ENCODE data around the gene HS3ST1.
"Not testable (repeated sequence)": the region's sequence is repeated elsewhere in the genome, so short reads cannot be mapped to it uniquely, and the experiment has no call there.

Gene HS3ST1

DNA sequence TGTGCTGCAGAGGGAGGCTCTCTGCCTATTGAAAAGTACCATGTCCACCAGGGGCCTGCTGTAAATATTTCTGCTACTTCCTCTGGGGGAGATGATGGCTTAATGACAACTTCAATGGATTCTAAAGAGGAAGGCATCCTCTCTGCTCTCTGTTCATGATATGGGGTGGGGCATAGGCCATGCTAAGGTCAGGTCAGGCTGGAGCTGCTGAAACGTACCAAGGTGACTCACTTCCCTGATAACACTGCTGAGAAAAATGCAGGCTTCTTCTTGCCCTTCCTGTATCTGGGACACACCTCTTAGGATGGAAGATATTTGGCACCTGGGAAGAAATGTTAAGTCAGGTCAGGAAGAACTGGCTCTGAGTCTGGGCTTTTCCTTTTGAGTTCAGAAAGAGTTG is 31.5 kb downstream of the HS3ST1 start:
- no peak for DNase-seq
- H3K27ac Mint-ChIP-seq = no peak overlapping the region

GRCh38 chr4:11393551-11393950 is 35.1 kb downstream of the HS3ST1 start:
- H3K4me3 Mint-ChIP-seq = no peak overlapping the region
- H3K9me3 Mint-ChIP-seq = no peaks in the 10 kb centered on the region
- no peak overlapping the region for H3K27ac Mint-ChIP-seq
- H3K27me3 Mint-ChIP-seq = no peaks in the 10 kb centered on the region
- H3K4me1 Mint-ChIP-seq = no peaks in the 10 kb centered on the region
- DNase-seq (no peak), ATAC-seq (no peak)

More for the DNA sequence above, 31.5 kb downstream of the HS3ST1 start:
- no peaks in the 10 kb centered on the region for H3K9me3 Mint-ChIP-seq
- H3K4me1 Mint-ChIP-seq = no peaks in the 10 kb centered on the region
- no peak for ATAC-seq
- no peaks in the 10 kb centered on the region for H3K27me3 Mint-ChIP-seq
- no peak overlapping the region for H3K4me3 Mint-ChIP-seq

- H3K4me3 Mint-ChIP-seq, H3K27ac Mint-ChIP-seq, ATAC-seq, DNase-seq, H3K4me1 Mint-ChIP-seq, H3K27me3 Mint-ChIP-seq: not testable (repeated sequence)
- peaks cover 4 to 15% of the 10 kb centered on the region in 2 donors for H3K9me3 Mint-ChIP-seq
Measured at GRCh38 chr4:11384072-11384471, 44.6 kb downstream of the HS3ST1 start.

DNA sequence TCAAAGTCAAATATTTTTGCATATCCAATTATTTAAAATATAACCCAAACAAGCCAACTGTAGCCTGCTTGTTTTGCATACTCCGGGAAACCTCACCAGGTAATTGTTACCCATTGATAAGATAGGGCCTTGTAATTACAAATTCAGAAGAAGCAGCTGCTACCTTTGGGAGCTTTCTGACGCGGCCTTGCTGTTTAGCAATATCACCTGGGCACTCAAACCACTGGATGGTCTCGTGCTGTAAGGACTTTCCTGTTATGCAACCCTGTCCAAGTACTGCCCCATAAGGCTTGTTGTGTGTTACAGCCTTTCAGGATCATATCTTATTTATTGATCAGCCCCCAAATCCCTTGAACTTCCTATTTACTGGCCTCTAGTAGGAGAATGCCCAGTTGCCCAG is 52.1 kb downstream of the HS3ST1 start:
- H3K4me1 Mint-ChIP-seq = no peaks in the 10 kb centered on the region
- H3K4me3 Mint-ChIP-seq = no peak overlapping the region
- DNase-seq (no peak), ATAC-seq (no peak)
- no peaks in the 10 kb centered on the region for H3K9me3 Mint-ChIP-seq
- H3K27me3 Mint-ChIP-seq = no peaks in the 10 kb centered on the region
- no peak overlapping the region for H3K27ac Mint-ChIP-seq

- no peaks in the 10 kb centered on the region for H3K27me3 Mint-ChIP-seq
- no peak overlapping the region for H3K27ac Mint-ChIP-seq
- ATAC-seq (no peak), DNase-seq (no peak)
- H3K4me1 Mint-ChIP-seq = no peaks in the 10 kb centered on the region
- no peaks in the 10 kb centered on the region for H3K9me3 Mint-ChIP-seq
- no peak overlapping the region for H3K4me3 Mint-ChIP-seq
Measured at GRCh38 chr4:11376146-11376545, 52.5 kb downstream of the HS3ST1 start.

GRCh38 chr4:11368701-11369115 is 60.0 kb downstream of the HS3ST1 start:
- peaks cover 31% of the 10 kb centered on the region for H3K27me3 Mint-ChIP-seq
- no peaks in the 10 kb centered on the region for H3K4me1 Mint-ChIP-seq
- H3K9me3 Mint-ChIP-seq = no peaks in the 10 kb centered on the region
- no peak overlapping the region for H3K27ac Mint-ChIP-seq
- no peak overlapping the region for H3K4me3 Mint-ChIP-seq
- ATAC-seq = no peak
- no peak for DNase-seq

DNA sequence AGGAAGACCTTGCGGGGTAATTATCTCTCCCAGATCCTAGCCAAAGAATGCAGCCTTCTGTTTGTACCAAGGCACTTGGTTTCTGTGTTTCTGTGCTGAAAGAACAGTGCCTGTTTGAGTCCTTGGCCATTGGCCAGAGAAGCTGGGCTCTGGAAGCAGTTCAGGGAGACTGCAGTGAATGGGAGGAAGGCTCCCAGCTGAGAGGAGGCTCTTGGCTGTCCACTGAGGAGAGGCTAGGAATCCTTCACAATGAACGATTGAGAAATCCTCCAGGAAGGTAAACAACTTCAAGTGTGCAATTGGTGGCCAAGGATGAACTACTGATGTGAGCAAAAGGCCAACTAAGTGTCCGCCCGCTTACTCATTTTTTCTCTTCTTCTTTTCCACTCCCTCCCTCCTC is 61.3 kb downstream of the HS3ST1 start:
- no peak for ATAC-seq
- no peak for DNase-seq
- no peak overlapping the region for H3K4me3 Mint-ChIP-seq
- no peaks in the 10 kb centered on the region for H3K4me1 Mint-ChIP-seq
- no peak overlapping the region for H3K27ac Mint-ChIP-seq
- no peaks in the 10 kb centered on the region for H3K9me3 Mint-ChIP-seq
- peaks cover 31% of the 10 kb centered on the region for H3K27me3 Mint-ChIP-seq

DNA sequence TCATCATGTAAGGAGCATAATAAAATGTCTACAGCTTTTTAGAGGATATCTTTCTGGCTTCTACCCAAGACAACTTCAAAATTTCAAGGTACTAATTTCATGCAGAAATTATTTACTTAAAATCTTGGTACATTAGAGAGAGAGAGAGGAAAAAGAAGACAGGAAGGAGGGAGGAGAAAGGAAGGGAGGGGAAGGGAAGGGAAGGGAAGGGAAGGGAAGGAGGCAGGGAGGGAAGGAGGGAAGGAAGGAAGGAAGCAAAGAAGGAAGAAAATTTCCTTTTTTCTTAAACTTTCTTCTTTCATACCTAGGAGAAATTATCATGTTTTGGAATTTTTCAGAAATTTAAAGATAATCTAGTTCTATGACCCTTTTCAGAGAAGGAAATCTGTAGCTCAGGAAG is 61.8 kb downstream of the HS3ST1 start:
- Mint-ChIP-seq H3K9me3 (no peaks in the 10 kb centered on the region), H3K4me3 (no peak overlapping the region), H3K4me1 (no peaks in the 10 kb centered on the region), H3K27me3 (peaks cover 31% of the 10 kb centered on the region), H3K27ac (no peak overlapping the region)
- DNase-seq (no peak), ATAC-seq (no peak)

DNA sequence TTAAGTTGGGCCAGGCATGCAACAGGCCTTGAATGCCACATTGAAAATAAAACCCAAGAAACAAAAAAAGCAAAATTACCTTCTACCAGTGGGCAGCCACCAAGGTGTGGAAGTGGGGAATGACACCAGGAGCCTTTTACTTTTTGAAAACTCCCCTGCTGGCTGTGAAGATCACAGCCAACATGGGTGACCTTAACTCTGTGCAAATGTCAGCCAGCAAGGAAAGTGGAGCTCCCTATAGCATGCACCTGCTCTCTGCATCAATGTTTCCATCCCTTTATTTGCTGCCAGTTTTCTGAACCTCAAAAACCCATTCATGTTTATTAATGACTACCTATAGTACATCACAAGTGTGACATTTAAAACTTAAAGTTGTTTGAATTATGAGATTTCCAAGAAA is 63.7 kb downstream of the HS3ST1 start:
- Mint-ChIP-seq H3K9me3 (no peaks in the 10 kb centered on the region), H3K27ac (no peak overlapping the region), H3K4me1 (no peaks in the 10 kb centered on the region), H3K4me3 (no peak overlapping the region), H3K27me3 (peaks cover 31% of the 10 kb centered on the region)
- no peak for DNase-seq
- ATAC-seq = no peak

DNA sequence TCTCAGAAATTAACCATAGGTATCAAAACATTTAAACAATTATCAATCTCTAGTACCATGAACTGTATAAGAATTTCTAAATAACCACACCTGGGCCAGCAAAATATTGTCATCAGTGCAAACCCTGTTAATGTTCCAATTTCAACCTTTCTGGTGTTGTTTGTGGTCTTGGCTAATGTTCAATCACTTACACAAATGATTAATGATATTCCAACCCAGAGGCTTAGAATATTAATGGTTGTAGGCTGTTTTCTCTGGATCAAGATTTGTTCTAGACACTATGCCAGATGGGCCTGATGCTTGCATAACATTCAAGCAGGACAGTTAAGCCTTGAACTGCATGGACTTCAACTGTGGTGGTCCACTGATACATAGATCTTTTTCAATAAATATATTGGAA is 69.1 kb downstream of the HS3ST1 start:
- Mint-ChIP-seq H3K9me3 (peaks cover 0 to 6% of the 10 kb centered on the region in 2 donors), H3K4me1 (no peaks in the 10 kb centered on the region), H3K27ac (no peak overlapping the region), H3K27me3 (no peaks in the 10 kb centered on the region), H3K4me3 (no peak overlapping the region)
- ATAC-seq = no peak
- DNase-seq = no peak

DNA sequence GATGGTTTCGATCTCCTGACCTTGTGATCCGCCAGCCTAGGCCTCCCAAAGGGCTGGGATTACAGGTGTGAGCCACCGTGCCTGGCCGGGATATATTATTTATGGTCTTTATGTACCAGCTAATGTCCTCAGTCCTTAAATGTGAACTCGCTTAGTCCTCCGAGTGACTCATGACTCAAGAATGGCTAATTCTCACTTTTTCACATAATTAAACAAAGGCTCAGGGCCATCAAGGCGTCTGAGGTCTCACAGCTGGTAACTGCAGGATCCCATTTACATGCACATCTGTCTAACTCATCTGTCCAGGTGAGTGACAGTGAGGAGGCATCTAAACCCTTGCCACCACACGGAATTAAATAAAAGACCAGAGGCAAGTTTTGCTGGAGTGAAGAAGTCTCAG is 73.5 kb downstream of the HS3ST1 start:
- Mint-ChIP-seq H3K9me3 (peaks cover 0 to 6% of the 10 kb centered on the region in 2 donors), H3K27ac (no peak overlapping the region), H3K4me3 (no peak overlapping the region), H3K4me1 (no peaks in the 10 kb centered on the region), H3K27me3 (no peaks in the 10 kb centered on the region)
- DNase-seq (no peak), ATAC-seq (no peak)

- ATAC-seq = no peak
- Mint-ChIP-seq H3K4me1 (no peaks in the 10 kb centered on the region), H3K27me3 (no peaks in the 10 kb centered on the region), H3K9me3 (peaks cover 0 to 6% of the 10 kb centered on the region in 2 donors), H3K27ac (no peak overlapping the region), H3K4me3 (no peak overlapping the region)
- no peak for DNase-seq
Measured at GRCh38 chr4:11354531-11354930, 74.2 kb downstream of the HS3ST1 start.

DNA sequence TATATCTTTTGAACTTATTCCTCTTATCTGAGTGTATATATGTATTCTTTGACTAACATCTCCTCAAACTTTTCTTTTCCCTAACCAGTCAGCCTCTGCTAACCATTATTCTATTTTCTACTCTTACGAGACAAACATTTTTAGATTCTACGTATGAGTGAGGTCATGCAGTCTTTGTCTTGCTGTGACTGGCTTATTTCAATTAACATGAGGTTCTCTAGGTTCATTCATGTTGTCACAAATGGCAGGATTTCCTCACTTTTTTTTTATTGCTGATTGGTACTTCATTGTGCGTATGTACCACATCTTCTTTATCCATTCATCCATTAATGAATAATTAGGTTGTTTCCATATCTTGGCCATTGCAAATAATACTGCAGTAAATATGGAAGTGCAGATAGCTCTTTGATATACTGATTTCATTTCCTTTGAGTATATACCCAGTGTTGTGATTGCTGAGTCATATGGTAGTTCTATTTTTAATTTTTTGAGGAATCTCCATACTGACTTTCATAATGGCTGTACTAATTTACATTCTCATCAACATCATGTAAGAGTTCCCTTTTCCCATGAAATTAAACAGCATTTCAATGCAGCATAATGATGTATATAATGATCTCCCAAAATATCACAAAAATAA is 80.1 kb downstream of the HS3ST1 start:
- peaks cover 6% of the 10 kb centered on the region for H3K27me3 Mint-ChIP-seq
- ATAC-seq (no peak), DNase-seq (no peak)
- H3K4me3 Mint-ChIP-seq = no peak overlapping the region
- no peaks in the 10 kb centered on the region for H3K9me3 Mint-ChIP-seq
- no peak overlapping the region for H3K27ac Mint-ChIP-seq
- H3K4me1 Mint-ChIP-seq = no peaks in the 10 kb centered on the region

DNA sequence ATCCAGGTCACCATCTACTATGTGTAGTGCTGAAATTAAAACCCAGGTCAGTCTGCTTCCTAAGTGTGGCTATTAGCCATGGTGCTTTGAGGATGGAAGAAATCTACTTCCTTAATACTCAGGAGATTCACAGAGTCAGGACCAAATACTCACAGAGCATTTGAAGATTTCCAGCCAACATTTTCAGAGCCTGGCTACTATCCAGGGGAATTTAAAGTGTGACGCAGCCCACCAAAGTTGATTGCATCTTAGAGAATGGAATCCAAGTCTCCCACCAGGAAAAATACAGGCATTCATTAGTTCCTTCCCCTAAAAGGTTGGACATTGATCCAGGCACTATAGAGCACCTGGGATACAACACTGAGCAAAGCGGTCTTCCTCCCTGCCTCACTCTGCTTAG is 83.8 kb downstream of the HS3ST1 start:
- no peaks in the 10 kb centered on the region for H3K9me3 Mint-ChIP-seq
- no peaks in the 10 kb centered on the region for H3K4me1 Mint-ChIP-seq
- no peak for DNase-seq
- ATAC-seq = no peak
- no peak overlapping the region for H3K27ac Mint-ChIP-seq
- peaks cover 6% of the 10 kb centered on the region for H3K27me3 Mint-ChIP-seq
- no peak overlapping the region for H3K4me3 Mint-ChIP-seq

DNA sequence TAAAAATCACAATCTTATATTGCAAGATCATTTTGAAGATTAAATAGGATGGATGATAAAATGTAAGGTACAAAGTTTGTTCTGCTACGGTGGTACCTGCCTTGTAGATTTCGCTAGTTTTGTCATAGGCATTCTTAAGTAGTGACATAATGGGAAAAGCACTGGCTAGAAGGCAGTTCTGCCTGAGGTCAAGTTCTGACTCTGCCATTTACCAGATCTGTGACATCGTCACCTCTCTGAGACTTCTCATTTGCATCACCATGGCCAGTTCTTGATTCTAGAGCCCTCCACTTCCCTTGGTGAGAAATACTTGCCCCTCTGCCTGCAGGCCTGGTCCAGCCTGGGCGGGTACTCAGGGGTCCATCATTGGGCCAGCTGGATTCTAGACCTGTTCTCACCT is 85.2 kb downstream of the HS3ST1 start:
- no peaks in the 10 kb centered on the region for H3K27me3 Mint-ChIP-seq
- H3K4me1 Mint-ChIP-seq = no peaks in the 10 kb centered on the region
- ATAC-seq (no peak), DNase-seq (no peak)
- H3K27ac Mint-ChIP-seq = no peak overlapping the region
- no peak overlapping the region for H3K4me3 Mint-ChIP-seq
- no peaks in the 10 kb centered on the region for H3K9me3 Mint-ChIP-seq
